WTC11 (cell line): ENCODE measurements around the gene HTATSF1. TPM values are rescaled to one million over a fixed set of nuclear protein-coding genes. Genes with fewer than 3 reads are reported as not detected.

Experiments used
- ATAC-seq: fragments of 200-7000 bp; cut with Tn5 transposase; 2 replicates; pipeline ENCODE4 v1.10.0; 2021; ENCODE audit warnings: mild to moderate bottlenecking, moderate library complexity
- CTCF ChIA-PET: fragments of 300-600 bp; sonication (Branson Sonifier 250); formaldehyde crosslinking; loops from one replicate; lab custom pipeline; 2021; ENCODE audit warnings: antibody characterized with exemption; lab: Charles Lee
- POLR2A ChIA-PET: fragments of 350-600 bp; sonication (Branson Sonifier 250); formaldehyde crosslinking; loops from one replicate; lab custom pipeline; 2021; ENCODE audit warnings: antibody characterized with exemption; lab: Charles Lee
- DNase-seq: peaks from one replicate; pipeline ENCODE4 v3.0.0; 2021; ENCODE audit warnings: low spot score
- H3K27ac Mint-ChIP-seq: 2 replicates; pipeline ENCODE4 v1.8.0; 2021; ENCODE audit warnings: mixed read lengths
- H3K27me3 Mint-ChIP-seq: 2 replicates; pipeline ENCODE4 v1.8.0; 2021; ENCODE audit warnings: low read depth, mild to moderate bottlenecking, moderate library complexity, mixed read lengths
- H3K36me3 Mint-ChIP-seq: 2 replicates; pipeline ENCODE4 v1.8.0; 2021; ENCODE audit warnings: mixed read lengths
- H3K4me1 Mint-ChIP-seq: 2 replicates; pipeline ENCODE4 v1.8.0; 2022; ENCODE audit warnings: mixed read lengths
- H3K4me3 Mint-ChIP-seq: 2 replicates; pipeline ENCODE4 v1.8.0; 2021; ENCODE audit warnings: mild to moderate bottlenecking, moderate library complexity, mixed read lengths
- H3K9me3 Mint-ChIP-seq: 2 replicates; pipeline ENCODE4 v1.8.0; 2021; ENCODE audit warnings: mixed read lengths
- AFF4 ChIP-seq: sonication (generic); formaldehyde crosslinking; IDR thresholded peaks from 2 replicates; pipeline ENCODE4 v1.8.1; 2023; ENCODE audit warnings: mild to moderate bottlenecking, missing genetic modification reagents, borderline replicate concordance
- AR ChIP-seq: fragments of 250-450 bp; sonication (Bioruptor Pico); IDR thresholded peaks from 2 replicates; pipeline ENCODE4 v1.9.0; 2021; ENCODE audit warnings: mild to moderate bottlenecking
- ATF6 ChIP-seq: sonication (generic); formaldehyde crosslinking; IDR thresholded peaks from 2 replicates; pipeline ENCODE4 v1.8.1; 2023; ENCODE audit warnings: mild to moderate bottlenecking, missing genetic modification reagents
- FOXP4 ChIP-seq: sonication (generic); formaldehyde crosslinking; IDR thresholded peaks from 2 replicates; pipeline ENCODE4 v1.8.0; 2022; ENCODE audit warnings: mild to moderate bottlenecking, missing genetic modification reagents
- GRHL2 ChIP-seq: fragments of 250-450 bp; sonication (Bioruptor Pico); IDR thresholded peaks from 2 replicates; pipeline ENCODE4 v1.8.0; 2022; ENCODE audit warnings: mild to moderate bottlenecking, moderate library complexity; ENCODE audit not compliant: insufficient replicate concordance, severe bottlenecking
- MAX ChIP-seq: sonication (generic); formaldehyde crosslinking; IDR thresholded peaks from 2 replicates; pipeline ENCODE4 v1.8.0; 2022; ENCODE audit warnings: mild to moderate bottlenecking, missing genetic modification reagents
- NFATC4 ChIP-seq: fragments of 250-450 bp; sonication (Bioruptor Pico); IDR thresholded peaks from 2 replicates; pipeline ENCODE4 v1.9.0; 2021; ENCODE audit warnings: mild to moderate bottlenecking
- OVOL2 ChIP-seq: fragments of 250-450 bp; sonication (Bioruptor Pico); IDR thresholded peaks from 2 replicates; pipeline ENCODE4 v1.9.0; 2021; ENCODE audit warnings: mild to moderate bottlenecking, borderline replicate concordance
- SMAD4 ChIP-seq: sonication (generic); formaldehyde crosslinking; IDR thresholded peaks from 2 replicates; pipeline ENCODE4 v1.8.0; 2022; ENCODE audit warnings: mild to moderate bottlenecking, missing genetic modification reagents
- ZNF121 ChIP-seq: sonication (generic); formaldehyde crosslinking; IDR thresholded peaks from 2 replicates; pipeline ENCODE4 v1.8.0; 2023; ENCODE audit warnings: missing genetic modification reagents
- ZNF232 ChIP-seq: sonication (generic); formaldehyde crosslinking; IDR thresholded peaks from 2 replicates; pipeline ENCODE4 v1.8.0; 2022; ENCODE audit warnings: mild to moderate bottlenecking, missing genetic modification reagents
- ZNF317 ChIP-seq: sonication (generic); formaldehyde crosslinking; IDR thresholded peaks from 2 replicates; pipeline ENCODE4 v1.8.1; 2023; ENCODE audit warnings: low read depth, mild to moderate bottlenecking, moderate library complexity, missing genetic modification reagents, borderline replicate concordance
- ZNF425 ChIP-seq: fragments of 250-450 bp; sonication (Bioruptor Pico); conservative IDR thresholded peaks from 2 replicates; pipeline ENCODE4 v1.9.0; 2021; ENCODE audit warnings: mild to moderate bottlenecking
- ZNF512 ChIP-seq: sonication (generic); formaldehyde crosslinking; IDR thresholded peaks from 2 replicates; pipeline ENCODE4 v1.8.1; 2022; ENCODE audit warnings: missing genetic modification reagents, borderline replicate concordance
- ZNF671 ChIP-seq: fragments of 250-450 bp; sonication (Bioruptor Pico); IDR thresholded peaks from 2 replicates; pipeline ENCODE4 v1.8.0; 2021; ENCODE audit warnings: mild to moderate bottlenecking
- total RNA-seq: library from RNA; stranded (reverse); gene quantifications from 3 replicates; pipeline ENCODE4 v1.2.3, GENCODE V29; 2021

The HTATSF1 gene
- total RNA-seq, 1 experiment from 2014 or later: 44.6 TPM

- H3K4me3 Mint-ChIP-seq: no peak within 1 kb of the TSS
- DNase-seq: no peak
- no peak for TF ChIP-seq AR (CRISPR knock-in tag)
- no peak for TF ChIP-seq SMAD4 (CRISPR knock-in tag)
- TF ChIP-seq ZNF317 (CRISPR knock-in tag): no peak
- TF ChIP-seq ZNF512 (CRISPR knock-in tag): no peak
- no peak for TF ChIP-seq MAX (CRISPR knock-in tag)
- no peak for TF ChIP-seq GRHL2
- TF ChIP-seq ZNF121 (CRISPR knock-in tag): no peak
- TF ChIP-seq ZNF425 (CRISPR knock-in tag): no peak
- TF ChIP-seq FOXP4: no peak
- no peaks in the 10 kb centered on the region for H3K36me3 Mint-ChIP-seq
- H3K27ac Mint-ChIP-seq: no peak within 1 kb of the TSS
- ChIA-PET CTCF (no interaction called here), POLR2A (no interaction called here)
- peaks cover 27% of the 10 kb centered on the region for H3K27me3 Mint-ChIP-seq
- no peaks in the 10 kb centered on the region for H3K4me1 Mint-ChIP-seq
- no peak for ATAC-seq
- H3K9me3 Mint-ChIP-seq: no peaks in the 10 kb centered on the region
Measured at GRCh38 chrX:136487647-136488046, 9.7 kb upstream of the HTATSF1 start, which contains the start of gene BRS3. Gene BRS3 (plus strand): TSS chrX:136487947. CDS start chrX:136488115, 168 bp downstream.

- no peaks in the 10 kb centered on the region for H3K36me3 Mint-ChIP-seq
- DNase-seq (no peak), ATAC-seq (no peak)
- no peak overlapping the region for H3K27ac Mint-ChIP-seq
- ChIA-PET POLR2A (no interaction called here), CTCF (no interaction called here)
- H3K4me1 Mint-ChIP-seq: no peaks in the 10 kb centered on the region
- H3K9me3 Mint-ChIP-seq: no peaks in the 10 kb centered on the region
- H3K4me3 Mint-ChIP-seq: no peak overlapping the region
- H3K27me3 Mint-ChIP-seq: peaks cover 27% of the 10 kb centered on the region
- TF ChIP-seq NFATC4 (no peak), ZNF671 (CRISPR knock-in tag) (no peak), AFF4 (no peak), ZNF232 (no peak), OVOL2 (CRISPR knock-in tag) (no peak), ATF6 (CRISPR knock-in tag) (no peak)
Measured at GRCh38 chrX:136488706-136489105, 8.7 kb upstream of the HTATSF1 start.
